ENCODE measurements around the gene ADGRV1. TPM values are rescaled to one million over a fixed set of nuclear protein-coding genes. Genes with fewer than 3 reads are reported as not detected.

Gene ADGRV1
- total and polyA plus RNA-seq, 3 donors from 2014 or later = 10.8 to 18.0 (median 12.6) TPM

- Histone ChIP-seq H3K4me1 (no peaks in the 10 kb centered on the region), H3K27ac (no peak overlapping the region), H3K4me3 (no peak overlapping the region), H3K27me3 (no peaks in the 10 kb centered on the region), H3K36me3 (ENCODE audit: low read depth, missing control alignments) (no peaks in the 10 kb centered on the region), H3K9me3 (no peaks in the 10 kb centered on the region)
- DNase-seq = no peak
- intact Hi-C loops (cut with DNase I; ENCODE audit: low total_unique reads) = no loop called here
- TF ChIP-seq CTCF (IDR thresholded peaks at IDR 0.05) (no peak), POLR2A (IDR thresholded peaks at IDR 0.05) (no peak)
Measured at GRCh38 chr5:90944116-90944515, 385.5 kb downstream of the ADGRV1 start.

DNA sequence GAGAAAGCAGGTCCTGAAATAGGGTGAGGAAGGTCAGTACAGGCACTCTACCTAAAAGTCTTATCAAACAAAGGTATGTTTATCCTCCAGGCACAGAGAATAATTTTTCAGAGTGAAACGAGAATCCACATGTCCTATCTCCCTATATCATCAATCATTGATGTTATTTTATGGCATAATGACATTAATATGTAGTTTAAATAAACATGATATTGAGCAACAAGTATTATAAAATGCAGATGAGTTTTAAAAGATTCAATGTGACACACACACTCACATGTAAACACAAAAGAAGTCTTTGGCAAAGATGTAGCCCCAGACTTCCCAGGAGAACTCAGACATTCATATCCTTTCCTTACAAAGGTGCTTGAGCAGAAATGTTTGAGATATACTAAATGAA is 389.1 kb downstream of the ADGRV1 start:
- Histone ChIP-seq H3K27me3 (no peaks in the 10 kb centered on the region), H3K36me3 (ENCODE audit: low read depth, missing control alignments) (no peaks in the 10 kb centered on the region), H3K9me3 (no peaks in the 10 kb centered on the region), H3K4me3 (no peak overlapping the region), H3K4me1 (no peaks in the 10 kb centered on the region), H3K27ac (no peak overlapping the region)
- WGBS, 2 donors = 59 to 61% methylated on average over 1 of the region's 1 CpG
- no peak for TF ChIP-seq CTCF (IDR thresholded peaks at IDR 0.05)
- TF ChIP-seq POLR2A (IDR thresholded peaks at IDR 0.05) = no peak
- no peak for DNase-seq
- intact Hi-C loops (cut with DNase I; ENCODE audit: low total_unique reads) = no loop called here

GRCh38 chr5:90948969-90949368 is 390.4 kb downstream of the ADGRV1 start:
- H3K4me3 ChIP-seq = no peak overlapping the region
- H3K27ac ChIP-seq = no peak overlapping the region
- WGBS, 2 donors = 87 to 96% methylated on average over 2 of the region's 2 CpGs
- TF ChIP-seq CTCF (IDR thresholded peaks at IDR 0.05) (no peak), POLR2A (IDR thresholded peaks at IDR 0.05) (no peak)
- intact Hi-C loops (cut with DNase I; ENCODE audit: low total_unique reads) = no loop called here
- no peaks in the 10 kb centered on the region for H3K27me3 ChIP-seq
- H3K9me3 ChIP-seq = no peaks in the 10 kb centered on the region
- no peak for DNase-seq
- no peaks in the 10 kb centered on the region for H3K36me3 ChIP-seq (ENCODE audit: low read depth, missing control alignments)
- H3K4me1 ChIP-seq = no peaks in the 10 kb centered on the region

DNA sequence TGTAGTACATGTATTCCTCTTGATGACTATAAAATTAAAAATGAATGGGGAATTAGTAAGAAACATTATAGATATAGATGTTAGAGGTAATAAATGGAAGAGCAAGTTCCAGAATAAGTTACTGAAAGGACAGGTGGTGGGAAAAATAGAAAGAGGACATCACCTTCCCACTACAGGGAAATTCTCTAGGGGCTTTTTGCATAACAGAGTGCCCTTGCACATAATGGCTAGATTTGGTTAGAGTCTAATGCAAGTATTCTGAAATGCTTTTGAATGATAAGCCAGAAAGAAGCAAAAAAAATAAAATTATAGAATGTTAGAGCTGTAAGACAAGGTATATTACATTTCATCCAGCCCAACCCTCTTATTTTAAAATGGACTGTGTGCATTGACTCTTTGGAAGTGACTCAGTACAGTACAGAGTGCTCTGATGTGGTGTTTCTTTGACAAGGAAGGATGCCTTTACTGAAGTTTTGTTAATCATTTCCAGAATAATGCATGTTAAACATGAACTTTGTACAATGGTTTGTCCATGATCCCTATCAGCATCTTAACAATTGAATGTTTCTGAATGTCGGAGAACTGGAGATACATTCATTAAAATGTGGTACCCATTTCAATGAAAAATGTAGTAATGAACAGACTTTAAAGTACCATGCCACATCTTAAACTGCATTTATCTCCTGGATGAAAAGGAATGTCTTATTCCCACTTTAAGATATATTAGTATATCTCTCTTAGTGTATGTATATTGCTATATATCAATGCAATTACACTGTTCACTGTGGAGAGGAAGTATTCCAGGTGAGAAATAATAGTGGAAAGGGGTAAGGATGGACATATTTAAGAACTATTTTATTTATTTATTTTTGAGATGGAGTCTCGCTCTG is 391.1 kb downstream of the ADGRV1 start:
- Histone ChIP-seq H3K27me3 (no peaks in the 10 kb centered on the region), H3K27ac (no peak overlapping the region), H3K4me1 (no peaks in the 10 kb centered on the region), H3K4me3 (no peak overlapping the region), H3K9me3 (no peaks in the 10 kb centered on the region), H3K36me3 (ENCODE audit: low read depth, missing control alignments) (no peaks in the 10 kb centered on the region)
- 88 to 98% methylated on average over 2 of the region's 2 CpGs for WGBS, 2 donors
- TF ChIP-seq CTCF (IDR thresholded peaks at IDR 0.05) (no peak), POLR2A (IDR thresholded peaks at IDR 0.05) (no peak)
- DNase-seq = no peak
- intact Hi-C loops (cut with DNase I; ENCODE audit: low total_unique reads) = no loop called here
